Measurements from ENCODE around the gene ACOX1. TPM values are rescaled to one million over a fixed set of nuclear protein-coding genes. Genes with fewer than 3 reads are reported as not detected.

ACOX1 gene
- total and polyA plus RNA-seq, 2 donors (not counting 1 experiment from before 2014, with no cell fraction given) = 6.6 to 31.2 TPM

DNA sequence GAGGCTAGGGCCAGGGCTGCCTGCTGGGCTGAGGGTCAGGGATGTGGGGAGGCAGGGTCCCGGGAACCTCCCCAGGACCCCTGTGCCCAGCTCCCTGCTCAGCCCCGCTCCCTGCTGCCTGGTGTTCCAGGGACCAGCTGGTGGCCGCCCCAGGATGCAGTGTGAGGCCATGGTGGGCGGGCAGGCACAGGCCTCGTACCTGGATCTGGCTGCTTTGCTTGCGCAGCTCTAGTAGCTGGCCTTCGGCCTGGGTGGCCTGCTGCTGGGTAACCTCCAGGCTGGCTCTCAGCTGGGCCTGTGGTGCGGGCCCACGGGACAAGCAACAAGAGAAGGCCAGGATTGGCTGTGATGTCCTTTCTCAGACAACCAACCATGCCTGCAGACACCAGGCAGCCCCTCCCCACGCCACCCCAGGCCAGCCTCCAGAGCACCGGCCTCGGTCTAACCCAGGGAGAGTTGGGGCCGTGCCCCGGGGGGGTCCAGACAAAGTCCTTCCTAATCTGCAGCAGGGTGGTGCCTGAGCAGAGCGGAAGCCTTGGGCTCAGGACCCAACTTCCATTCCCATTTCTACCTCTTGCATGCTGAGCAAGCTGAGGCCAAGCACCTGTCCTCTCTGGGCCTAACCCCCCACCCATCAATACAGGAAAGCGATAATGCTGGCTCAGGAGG is 86.3 kb downstream of the ACOX1 start:
- H3K4me2 ChIP-seq (replicated peaks; ENCODE audit: low read depth, low read length, poor library complexity, severe bottlenecking) = no peak overlapping the region
- H3K27ac ChIP-seq (ENCODE audit: low read length in 2 of 2) = no peak overlapping the region
- H2AFZ ChIP-seq (ENCODE audit: insufficient read depth, low read depth, low read length, poor library complexity, severe bottlenecking) = no peak overlapping the region
- peaks cover 24% of the 10 kb centered on the region for H3K79me2 ChIP-seq (ENCODE audit: control insufficient read depth, insufficient read depth, low read length)
- ChIA-PET POLR2A (interaction anchor here (0.6 to 1.0 kb wide), 2 partner anchors 27 to 47 kb away, joined by 3 to 6 read pairs; no protein-coding TSS in a partner anchor), CTCF (interaction anchor here (1.2 to 5.9 kb wide), 2 partner anchors 15 to 16 kb away, joined by 3 to 52 read pairs; partner anchors contain the start of gene TRIM47)
- H3K27me3 ChIP-seq (replicated peaks in 1 of 4; ENCODE audit: control extremely low read depth in 1 of 4, control insufficient read depth in 3 of 4, insufficient read depth in 4 of 4, low read length in 3 of 4) = no peaks in the 10 kb centered on the region
- Mint-ChIP-seq H3K27me3 (no peaks in the 10 kb centered on the region), H3K9me3 (ENCODE audit: insufficient read depth) (no peaks in the 10 kb centered on the region), H3K4me3 (no peak overlapping the region), H3K27ac (no peak overlapping the region), H3K4me1 (peaks cover 24% of the 10 kb centered on the region)
- TF ChIP-seq, protein P1, sequence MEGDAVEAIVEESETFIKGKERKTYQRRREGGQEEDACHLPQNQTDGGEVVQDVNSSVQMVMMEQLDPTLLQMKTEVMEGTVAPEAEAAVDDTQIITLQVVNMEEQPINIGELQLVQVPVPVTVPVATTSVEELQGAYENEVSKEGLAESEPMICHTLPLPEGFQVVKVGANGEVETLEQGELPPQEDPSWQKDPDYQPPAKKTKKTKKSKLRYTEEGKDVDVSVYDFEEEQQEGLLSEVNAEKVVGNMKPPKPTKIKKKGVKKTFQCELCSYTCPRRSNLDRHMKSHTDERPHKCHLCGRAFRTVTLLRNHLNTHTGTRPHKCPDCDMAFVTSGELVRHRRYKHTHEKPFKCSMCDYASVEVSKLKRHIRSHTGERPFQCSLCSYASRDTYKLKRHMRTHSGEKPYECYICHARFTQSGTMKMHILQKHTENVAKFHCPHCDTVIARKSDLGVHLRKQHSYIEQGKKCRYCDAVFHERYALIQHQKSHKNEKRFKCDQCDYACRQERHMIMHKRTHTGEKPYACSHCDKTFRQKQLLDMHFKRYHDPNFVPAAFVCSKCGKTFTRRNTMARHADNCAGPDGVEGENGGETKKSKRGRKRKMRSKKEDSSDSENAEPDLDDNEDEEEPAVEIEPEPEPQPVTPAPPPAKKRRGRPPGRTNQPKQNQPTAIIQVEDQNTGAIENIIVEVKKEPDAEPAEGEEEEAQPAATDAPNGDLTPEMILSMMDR (IDR thresholded peaks at IDR 0.05) = no peak
- TF ChIP-seq EZH2 (IDR thresholded peaks at IDR 0.05; ENCODE audit: borderline replicate concordance, insufficient read depth, low read depth, low read length, poor library complexity, severe bottlenecking) = no peak
- no peak overlapping the region for H3K4me3 ChIP-seq (ENCODE audit: control extremely low read depth in 1 of 5, extremely low read depth in 1 of 5, insufficient read depth in 1 of 5, low read depth in 2 of 5, low read length in 4 of 5)
- no peak overlapping the region for H3K9ac ChIP-seq (ENCODE audit: low read length)
- no peak for ATAC-seq (ENCODE audit: low read depth)
- H3K4me1 ChIP-seq (ENCODE audit: control insufficient read depth in 2 of 2, insufficient read depth in 2 of 2, low read length in 2 of 2) = peaks cover 16 to 19% of the 10 kb centered on the region in 2 donors
- H4K20me1 ChIP-seq (ENCODE audit: control insufficient read depth, insufficient read depth, low read length, poor library complexity, severe bottlenecking) = peaks cover 28% of the 10 kb centered on the region
- intact Hi-C loops (cut with micrococcal nuclease) = no loop called here
- peaks cover 2 to 12% of the 10 kb centered on the region in 2 experiments for H3K36me3 ChIP-seq (replicated peaks in 1 of 2; ENCODE audit: control extremely low read depth in 1 of 2, control insufficient read depth in 1 of 2, extremely low read depth in 1 of 2, insufficient read depth in 2 of 2, low read length in 1 of 2)
- no peak for DNase-seq
- H3K9me3 ChIP-seq (ENCODE audit: control extremely low read depth in 1 of 3, control insufficient read depth in 2 of 3, insufficient read depth in 1 of 3, low read length in 2 of 3) = no peaks in the 10 kb centered on the region
- 94% methylated on average over 16 of the region's 16 CpGs for WGBS (ENCODE audit: insufficient coverage)
